SK-N-SH (cell line): ENCODE measurements around the gene COL21A1.

Experiments used
- CTCF ChIP-seq: fragments of 200-600 bp; sonication (generic); IDR thresholded peaks from 2 replicates; pipeline ENCODE4 v1.6.1; 2017; ENCODE audit warnings: antibody characterized with exemption, mild to moderate bottlenecking, moderate library complexity
- EP300 ChIP-seq, 2 experiments: IDR thresholded peaks; 2 replicates each; pipeline versions ENCODE4 v1.4.0 to v1.6.1; 2012; ENCODE audit warnings: borderline replicate concordance in 1 of 2, low read depth in 1 of 2, low read length in 1 of 2
- GABPA ChIP-seq: IDR thresholded peaks from 2 replicates; pipeline ENCODE4 v1.4.0; 2012; ENCODE audit warnings: low read depth, mild to moderate bottlenecking
- JUND ChIP-seq: IDR thresholded peaks from 2 replicates; pipeline ENCODE4 v1.4.0; 2012
- NFIC ChIP-seq: IDR thresholded peaks from 2 replicates; pipeline ENCODE4 v1.4.0; 2012; ENCODE audit warnings: borderline replicate concordance
- POLR2AphosphoS5 ChIP-seq: IDR thresholded peaks from 2 replicates; pipeline ENCODE4 v1.6.1; 2012; ENCODE audit warnings: low read depth, low read length
- REST ChIP-seq: IDR thresholded peaks from 2 replicates; pipeline ENCODE4 v1.6.1; 2012; ENCODE audit warnings: mild to moderate bottlenecking, low read depth, low read length, moderate library complexity
- USF2 ChIP-seq: fragments of 150-350 bp; IDR thresholded peaks from 2 replicates; pipeline ENCODE4 v1.6.1; 2017; ENCODE audit warnings: antibody characterized with exemption, low read length, low read depth, borderline replicate concordance

- TF ChIP-seq EP300 (IDR thresholded peaks at IDR 0.05; ENCODE audit: borderline replicate concordance in 1 of 2, low read depth in 1 of 2, low read length in 1 of 2) (no peak), CTCF (no peak), REST (no peak), NFIC (no peak), POLR2AphosphoS5 (no peak), GABPA (no peak), JUND (no peak), USF2 (no peak)
These were observed 156.1 kb downstream of the COL21A1 start for GRCh38 chr6:56091159-56091869.
